H1 (cell line): Measurements from ENCODE around the gene MST1R. TPM values are rescaled to one million over a fixed set of nuclear protein-coding genes. Genes with fewer than 3 reads are reported as not detected.

Experiments used
- CTCF ChIA-PET: fragments of 300-600 bp; sonication (Branson Sonifier 250); formaldehyde crosslinking; loops from one replicate; lab custom pipeline; 2021; ENCODE audit not compliant: partially characterized antibody; lab: Charles Lee
- POLR2A ChIA-PET: fragments of 300-600 bp; sonication (Branson Sonifier 250); formaldehyde crosslinking; loops from one replicate; lab custom pipeline; 2021; ENCODE audit warnings: inconsistent platforms; ENCODE audit not compliant: partially characterized antibody; lab: Charles Lee
- DNase-seq, 2 experiments: peaks; one replicate each; pipeline versions ENCODE4 v3.0.0 to v3.0.0-alpha.2; 2010 to 2022; ENCODE audit warnings: low spot score in 2 of 2, low read depth in 1 of 2, mixed read lengths in 1 of 2
- FAIRE-seq: peaks from 2 replicates; lab custom pipeline; 2011; peaks lifted over from hg19 to GRCh38; lab: Jason Lieb, UNC
- H2AFZ ChIP-seq: 2 replicates; pipeline ENCODE4 v1.8.1; 2012; ENCODE audit warnings: low read length, inconsistent platforms
- H2AK5ac ChIP-seq: 2 replicates; pipeline ENCODE4 v1.6.1; 2013; ENCODE audit warnings: low read depth, low read length
- H2BK120ac ChIP-seq: replicated peaks from 2 replicates; pipeline ENCODE3; 2013; ENCODE audit warnings: low read depth, low read length, inconsistent platforms
- H2BK12ac ChIP-seq: 2 replicates; pipeline ENCODE4 v1.6.1; 2013; ENCODE audit warnings: low read depth, low read length
- H2BK15ac ChIP-seq: 2 replicates; pipeline ENCODE4 v1.6.1; 2013; ENCODE audit warnings: low read length
- H2BK20ac ChIP-seq: 2 replicates; pipeline ENCODE4 v1.6.1; 2013; ENCODE audit warnings: low read length
- H2BK5ac ChIP-seq: 2 replicates; pipeline ENCODE4 v1.6.1; 2013; ENCODE audit warnings: low read depth, low read length
- H3K14ac ChIP-seq: 2 replicates; pipeline ENCODE4 v1.6.1; 2013; ENCODE audit warnings: inconsistent platforms; ENCODE audit not compliant: insufficient read length
- H3K18ac ChIP-seq: 2 replicates; pipeline ENCODE4 v1.6.1; 2013; ENCODE audit warnings: low read length; ENCODE audit errors: extremely low read depth
- H3K23ac ChIP-seq: 2 replicates; pipeline ENCODE4 v1.6.1; 2013; ENCODE audit warnings: inconsistent platforms; ENCODE audit not compliant: insufficient read length
- H3K23me2 ChIP-seq: 2 replicates; pipeline ENCODE4 v1.6.1; 2013; ENCODE audit warnings: low read depth, low read length
- H3K27ac ChIP-seq: 2 replicates; pipeline ENCODE4 v1.6.1; 2011; ENCODE audit warnings: low read depth, low read length, inconsistent platforms
- H3K27me3 ChIP-seq, 4 experiments: replicated peaks in 1 of 4; 1 replicate in 1 of 4; 2 replicates in 3 of 4; pipeline versions ENCODE4 v1.6.1 to v1.8.1; 2011 to 2013; ENCODE audit warnings: low read length in 3 of 4, mild to moderate bottlenecking in 3 of 4, inconsistent platforms in 2 of 4, mixed read lengths in 2 of 4, moderate library complexity in 1 of 4; ENCODE audit not compliant: control insufficient read depth in 3 of 4, insufficient read depth in 3 of 4; ENCODE audit errors: extremely low read depth in 1 of 4
- H3K36me3 ChIP-seq, 4 experiments: 2 replicates each; pipeline versions ENCODE4 v1.6.1 to v1.8.1; 2011 to 2013; ENCODE audit warnings: mild to moderate bottlenecking in 4 of 4, low read length in 3 of 4, moderate library complexity in 2 of 4, control low read depth in 1 of 4, inconsistent platforms in 1 of 4; ENCODE audit not compliant: insufficient read depth in 4 of 4, control insufficient read depth in 2 of 4
- H3K4ac ChIP-seq: replicated peaks from 2 replicates; pipeline ENCODE3; 2013; ENCODE audit warnings: low read length, low read depth, mixed read lengths, inconsistent platforms; ENCODE audit not compliant: insufficient read length
- H3K4me1 ChIP-seq, 4 experiments: replicated peaks in 1 of 4; 1 replicate in 1 of 4; 2 replicates in 3 of 4; pipeline versions ENCODE4 v1.6.1 to v1.8.1; 2011 to 2013; ENCODE audit warnings: low read length in 3 of 4, inconsistent platforms in 2 of 4, mixed read lengths in 1 of 4; ENCODE audit not compliant: insufficient read depth in 4 of 4, control insufficient read depth in 3 of 4
- H3K4me2 ChIP-seq, 2 experiments: 2 replicates each; pipeline versions ENCODE4 v1.6.1 to v1.8.1; 2011 to 2013; ENCODE audit warnings: low read depth in 2 of 2, low read length in 2 of 2, control low read depth in 1 of 2, inconsistent platforms in 1 of 2, mild to moderate bottlenecking in 1 of 2; ENCODE audit not compliant: insufficient read depth in 1 of 2
- H3K4me3 ChIP-seq, 4 experiments: fragments of 200-600, 300-600 bp in 1 of 4; sonication (generic), shearing (Covaris generic), sonication (Bioruptor Twin) in 1 of 4; 2 replicates each; pipeline versions ENCODE4 v1.5.1 to v1.8.1; 2011 to 2016; ENCODE audit warnings: low read length in 4 of 4, low read depth in 3 of 4, control low read depth in 2 of 4, inconsistent platforms in 2 of 4, mild to moderate bottlenecking in 2 of 4, mixed read lengths in 1 of 4, moderate library complexity in 1 of 4; ENCODE audit not compliant: insufficient read depth in 2 of 4; ENCODE audit errors: extremely low read depth in 1 of 4
- H3K56ac ChIP-seq: replicated peaks from 2 replicates; pipeline ENCODE3; 2013; ENCODE audit warnings: low read depth, mild to moderate bottlenecking, mixed read lengths, low read length, inconsistent platforms; ENCODE audit not compliant: insufficient read length
- H3K79me1 ChIP-seq: 2 replicates; pipeline ENCODE4 v1.6.1; 2013; ENCODE audit warnings: low read depth, low read length, control low read depth
- H3K79me2 ChIP-seq, 2 experiments: 2 replicates each; pipeline versions ENCODE4 v1.6.1 to v1.8.1; 2012 to 2013; ENCODE audit warnings: low read length in 2 of 2, mild to moderate bottlenecking in 2 of 2, inconsistent platforms in 1 of 2; ENCODE audit not compliant: insufficient read depth in 2 of 2, control insufficient read depth in 1 of 2
- H3K9ac ChIP-seq, 4 experiments: replicated peaks in 1 of 4; 1 replicate in 1 of 4; 2 replicates in 3 of 4; pipeline versions ENCODE4 v1.6.1 to v1.8.1; 2011 to 2013; ENCODE audit warnings: low read depth in 3 of 4, low read length in 3 of 4, control low read depth in 2 of 4, mild to moderate bottlenecking in 2 of 4, moderate library complexity in 2 of 4, inconsistent platforms in 1 of 4; ENCODE audit errors: extremely low read depth in 1 of 4
- H3K9me3 ChIP-seq, 2 experiments: 2 replicates each; pipeline versions ENCODE4 v1.6.1 to v1.8.1; 2012 to 2013; ENCODE audit warnings: mild to moderate bottlenecking in 2 of 2, moderate library complexity in 2 of 2, control low read depth in 1 of 2, inconsistent platforms in 1 of 2, low read depth in 1 of 2, low read length in 1 of 2, mixed read lengths in 1 of 2; ENCODE audit not compliant: insufficient read depth in 2 of 2
- H4K20me1 ChIP-seq, 2 experiments: replicated peaks in 1 of 2; 2 replicates each; pipeline versions ENCODE3 to v1.8.1; 2011 to 2013; ENCODE audit warnings: inconsistent platforms in 2 of 2, low read length in 2 of 2, mild to moderate bottlenecking in 1 of 2; ENCODE audit not compliant: insufficient read depth in 2 of 2, control insufficient read depth in 1 of 2
- H4K5ac ChIP-seq: 2 replicates; pipeline ENCODE4 v1.6.1; 2013; ENCODE audit warnings: low read length, low read depth, mixed read lengths, inconsistent platforms; ENCODE audit not compliant: insufficient read length
- H4K8ac ChIP-seq: 2 replicates; pipeline ENCODE4 v1.8.0; 2013; ENCODE audit warnings: mild to moderate bottlenecking, moderate library complexity, low read length, inconsistent platforms; ENCODE audit not compliant: insufficient read depth; ENCODE audit errors: extremely low read depth
- H4K91ac ChIP-seq: replicated peaks from 2 replicates; pipeline ENCODE3; 2013; ENCODE audit warnings: low read length, mixed read lengths, inconsistent platforms; ENCODE audit not compliant: insufficient read length
- CBX8 ChIP-seq: fragments of 300-800, 300-1000 bp; sonication (generic); IDR thresholded peaks from 2 replicates; pipeline ENCODE4 v1.7.1; 2016; ENCODE audit warnings: low read depth, low read length, borderline replicate concordance
- EGR1 ChIP-seq: IDR thresholded peaks from 2 replicates; pipeline ENCODE4 v1.6.1; 2011; ENCODE audit warnings: low read depth, low read length, borderline replicate concordance
- FOSL1 ChIP-seq: IDR thresholded peaks from 2 replicates; pipeline ENCODE4 v1.6.1; 2011; ENCODE audit warnings: mild to moderate bottlenecking, low read depth, low read length, moderate library complexity; ENCODE audit not compliant: insufficient read depth
- HDAC6 ChIP-seq: IDR thresholded peaks from one replicate; pipeline ENCODE4 v1.7.1; 2012; ENCODE audit warnings: low read depth, mild to moderate bottlenecking, inconsistent platforms, low read length, moderate library complexity
- NRF1 ChIP-seq: IDR thresholded peaks from 2 replicates; pipeline ENCODE4 v1.6.1; 2011; ENCODE audit warnings: mild to moderate bottlenecking, low read depth, low read length, improper control_type of control experiment
- POLR2A ChIP-seq, 2 experiments: IDR thresholded peaks; 1 replicate in 1 of 2; 2 replicates in 1 of 2; pipeline ENCODE4 v1.6.1; 2011; ENCODE audit warnings: low read depth in 2 of 2, low read length in 2 of 2, mild to moderate bottlenecking in 2 of 2; ENCODE audit errors: control extremely low read depth in 1 of 2
- RNF2 ChIP-seq: fragments of 200-900, 300-1000 bp; sonication (generic); IDR thresholded peaks from 2 replicates; pipeline ENCODE4 v1.7.1; 2016; ENCODE audit warnings: borderline replicate concordance, low read depth, mild to moderate bottlenecking, antibody characterized with exemption, low read length; ENCODE audit not compliant: poor library complexity, severe bottlenecking; ENCODE audit errors: missing control alignments
- SAP30 ChIP-seq: fragments of 300-600 bp; sonication (generic); IDR thresholded peaks from 2 replicates; pipeline ENCODE4 v1.7.1; 2012; ENCODE audit warnings: low read length, moderate library complexity, mild to moderate bottlenecking, inconsistent platforms; ENCODE audit not compliant: insufficient read depth, insufficient replicate concordance
- SIX5 ChIP-seq: IDR thresholded peaks from 2 replicates; pipeline ENCODE4 v1.6.1; 2011; ENCODE audit warnings: mild to moderate bottlenecking, low read depth, low read length
- SP2 ChIP-seq: IDR thresholded peaks from 2 replicates; pipeline ENCODE4 v1.6.1; 2012; ENCODE audit warnings: mild to moderate bottlenecking, low read length, inconsistent platforms
- TAF1 ChIP-seq: IDR thresholded peaks from 2 replicates; pipeline ENCODE4 v1.6.1; 2011; ENCODE audit warnings: mild to moderate bottlenecking, low read depth, low read length
- WGBS, 2 experiments: shearing (Covaris generic) in 1 of 2; methylation state at CpG; one replicate each; pipeline versions ENCODE4 v1.1.6 to v1.1.7; 2013 to 2015; ENCODE audit warnings: low lambda C conversion rate in 2 of 2, mixed read lengths in 2 of 2, inconsistent platforms in 1 of 2, low coverage in 1 of 2, missing lambda C conversion rate in 1 of 2; ENCODE audit not compliant: insufficient replicate concordance in 2 of 2, insufficient coverage in 1 of 2, insufficient read length in 1 of 2; ENCODE audit errors: extremely low coverage in 1 of 2, missing lambda C conversion rate in 1 of 2; 5-methylcytosine and 5-hydroxymethylcytosine counted together
- polyA plus RNA-seq, 7 experiments: library from polyadenylated mRNA; depleted of rRNA in 3 of 7; stranded (reverse) in 5 of 7; unstranded in 2 of 7; fragments of >200 nt in 5 of 7; fragments of 200-250 nt in 2 of 7; gene quantifications; 1 replicate in 5 of 7; 2 replicates in 1 of 7; 4 replicates in 1 of 7; pipeline versions ENCODE4 v1.2.1 to v1.2.3, GENCODE V29; 2011 to 2013; ENCODE audit warnings: missing spikeins in 2 of 7, mixed read lengths in 2 of 7
- total RNA-seq: library from RNA; stranded (reverse); fragmentation: NEBNext Ultra II Directional; extraction: Animal tissue kit (Norgen Biotek cat#: 25700); gene quantifications from 2 replicates; pipeline ENCODE4 v1.2.1, GENCODE V29; 2021

MST1R gene
- total and polyA plus RNA-seq, 2 of the 8 experiments (the other 6 are each of a cell fraction or from before 2014, with no cell fraction given), result 4.8 to 7.6 TPM

DNA sequence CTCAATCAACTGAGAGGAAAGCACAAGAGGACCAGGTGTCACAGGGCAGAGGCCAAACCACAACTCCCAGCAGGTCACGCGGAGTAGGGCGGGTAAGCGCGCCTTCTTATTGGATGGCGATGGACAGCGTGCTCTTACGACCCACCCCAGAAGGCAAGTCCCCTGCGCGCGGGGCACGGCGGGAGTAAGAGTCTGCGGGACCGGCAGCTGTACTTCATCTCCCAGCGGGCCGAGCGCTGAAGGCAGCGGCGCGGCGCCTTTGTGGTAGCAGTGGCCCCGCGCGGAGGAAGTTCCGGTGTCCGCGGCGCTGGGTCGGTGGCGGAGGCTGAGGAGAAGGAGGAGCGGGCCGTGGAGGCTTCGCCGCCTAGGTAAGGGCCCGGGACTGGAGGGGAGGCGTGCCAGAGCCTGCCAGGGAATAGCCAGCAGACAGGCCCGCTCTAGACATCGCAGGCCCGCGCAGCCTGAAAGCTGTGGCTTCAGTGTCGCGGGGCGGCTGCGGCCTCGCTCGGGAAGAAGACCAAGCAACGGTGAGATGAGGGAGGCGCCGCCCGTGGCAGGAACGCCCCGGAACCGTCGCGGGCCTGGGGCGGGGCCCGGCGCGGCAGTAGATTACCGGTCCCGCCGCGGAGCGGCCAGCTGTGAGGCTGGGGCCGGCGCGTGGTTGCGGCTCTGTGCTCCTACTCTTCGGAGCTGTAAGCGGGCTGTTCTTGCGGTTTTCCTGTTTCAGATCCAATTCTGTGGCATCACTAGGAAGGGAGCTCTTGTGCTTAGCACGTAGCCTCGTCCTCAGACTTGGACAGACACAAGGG is 36.4 kb upstream of the MST1R start, which contains the start of gene RBM6:
TSS of gene RBM6 (plus strand) at position 293 of the 809 bp plus-strand sequence. CDS start 22,492 bp downstream, outside the sequence.
- Histone ChIP-seq H2AFZ (0 out of 2 replicates have a peak within 1 kb of the TSS, but pooled peaks have one; percentile 70), H2BK5ac (peak within 1 kb of the TSS; percentile 94), H3K27me3 (no peaks in the 10 kb centered on the region), H3K27ac (peak within 1 kb of the TSS; percentile 68), H2BK12ac (0 out of 2 replicates have a peak within 1 kb of the TSS, but pooled peaks have one; percentile 80), H4K8ac (peak within 1 kb of the TSS; percentile 95; the same call in 1 of the 2 replicates), H3K56ac (peak within 1 kb of the TSS; percentile 83), H2BK15ac (no peak within 1 kb of the TSS), H4K5ac (peak within 1 kb of the TSS; percentile 98), H3K79me2 (peaks cover 24 to 46% of the 10 kb centered on the region in 2 experiments), H3K23me2 (no peaks in the 10 kb centered on the region), H3K79me1 (peaks cover 5% of the 10 kb centered on the region; the same call in 1 of the 2 replicates), H4K20me1 (peaks cover 2 to 9% of the 10 kb centered on the region in 2 experiments), H2BK20ac (no peak within 1 kb of the TSS), H3K14ac (no peak within 1 kb of the TSS), H2BK120ac (no peak within 1 kb of the TSS), H3K9me3 (no peaks in the 10 kb centered on the region), H3K36me3 (no peaks in the 10 kb centered on the region), H2AK5ac (no peak within 1 kb of the TSS), H4K91ac (peak within 1 kb of the TSS; percentile 96), H3K18ac (peak within 1 kb of the TSS; percentile 98), H3K9ac (peak within 1 kb of the TSS; percentile 78 to 90 (median 82)), H3K4ac (no peak within 1 kb of the TSS), H3K4me2 (peak within 1 kb of the TSS; percentile 83 to 97), H3K4me1 (peaks cover 0 to 4% (median 0%) of the 10 kb centered on the region in 4 experiments; a peak in 2 of 7 replicates), H3K4me3 (peak within 1 kb of the TSS; percentile 97 to 100 (median 98)), H3K23ac (no peak within 1 kb of the TSS)
- DNase-seq (peak; percentile 92 to 94), FAIRE-seq (peak; percentile 85)
- 1% methylated on average over 55 of the region's 74 CpGs; no CpG with 5 or more reads in 1 of the 2 experiments for WGBS, 2 experiments
- CTCF ChIA-PET, result interaction anchor here (1.0 to 2.2 kb wide), 6 partner anchors 10 to 240 kb away, joined by 3 to 21 read pairs (median 4); partner anchors contain the start of genes INKA1 and MON1A
- POLR2A ChIA-PET, result interaction anchor here (0.6 to 3.2 kb wide), 21 partner anchors 8 to 1496 kb away, joined by 3 to 32 read pairs (median 4); partner anchors contain the start of gene MON1A
- TF ChIP-seq SIX5 (peak; percentile 76), POLR2A (IDR thresholded peaks at IDR 0.05; ENCODE audit: control extremely low read depth in 1 of 2, low read depth in 2 of 2, low read length in 2 of 2) (peak; percentile 66 to 80), HDAC6 (no peak), EGR1 (no peak), FOSL1 (no peak), NRF1 (no peak), SP2 (no peak), TAF1 (peak; percentile 73), CBX8 (no peak), RNF2 (no peak), SAP30 (no peak)
